ENCODE measurements around the gene ANKRD55. TPM values are rescaled to one million over a fixed set of nuclear protein-coding genes. Genes with fewer than 3 reads are reported as not detected.

Gene ANKRD55
- total RNA-seq, 1 donor from 2014 or later: 0.74 TPM

DNA sequence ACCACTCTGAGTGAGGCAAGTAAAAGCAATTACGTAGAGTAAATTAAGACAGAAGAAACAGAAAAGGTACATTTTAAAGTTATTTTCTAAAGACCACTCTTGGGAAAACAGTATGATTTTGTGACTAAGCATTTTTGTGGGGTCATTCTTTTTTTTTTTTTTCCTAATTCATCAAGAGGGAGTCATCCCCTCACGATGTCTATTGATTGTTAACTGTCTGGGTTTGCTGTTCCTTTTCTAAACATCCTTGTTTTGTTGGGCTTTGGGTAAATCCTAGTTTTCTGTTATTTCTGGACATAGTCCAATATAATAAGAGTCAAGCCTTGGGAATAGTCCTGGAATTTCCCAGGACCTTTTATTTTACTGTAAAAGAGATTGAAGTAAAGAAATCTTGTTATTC, 63.8 kb downstream of the ANKRD55 start:
- Histone ChIP-seq H3K27me3 (no peaks in the 10 kb centered on the region), H3K36me3 (no peaks in the 10 kb centered on the region), H3K27ac (no peak overlapping the region), H3K4me3 (no peak overlapping the region), H3K4me1 (peaks cover 8% of the 10 kb centered on the region), H3K9me3 (no peaks in the 10 kb centered on the region)
- TF ChIP-seq, protein P1, sequence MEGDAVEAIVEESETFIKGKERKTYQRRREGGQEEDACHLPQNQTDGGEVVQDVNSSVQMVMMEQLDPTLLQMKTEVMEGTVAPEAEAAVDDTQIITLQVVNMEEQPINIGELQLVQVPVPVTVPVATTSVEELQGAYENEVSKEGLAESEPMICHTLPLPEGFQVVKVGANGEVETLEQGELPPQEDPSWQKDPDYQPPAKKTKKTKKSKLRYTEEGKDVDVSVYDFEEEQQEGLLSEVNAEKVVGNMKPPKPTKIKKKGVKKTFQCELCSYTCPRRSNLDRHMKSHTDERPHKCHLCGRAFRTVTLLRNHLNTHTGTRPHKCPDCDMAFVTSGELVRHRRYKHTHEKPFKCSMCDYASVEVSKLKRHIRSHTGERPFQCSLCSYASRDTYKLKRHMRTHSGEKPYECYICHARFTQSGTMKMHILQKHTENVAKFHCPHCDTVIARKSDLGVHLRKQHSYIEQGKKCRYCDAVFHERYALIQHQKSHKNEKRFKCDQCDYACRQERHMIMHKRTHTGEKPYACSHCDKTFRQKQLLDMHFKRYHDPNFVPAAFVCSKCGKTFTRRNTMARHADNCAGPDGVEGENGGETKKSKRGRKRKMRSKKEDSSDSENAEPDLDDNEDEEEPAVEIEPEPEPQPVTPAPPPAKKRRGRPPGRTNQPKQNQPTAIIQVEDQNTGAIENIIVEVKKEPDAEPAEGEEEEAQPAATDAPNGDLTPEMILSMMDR (IDR thresholded peaks at IDR 0.05): no peak
- DNase-seq (ENCODE audit: extremely low spot score in 2 of 2): no peak
- intact Hi-C loops (cut with DNase I): no loop called here

DNA sequence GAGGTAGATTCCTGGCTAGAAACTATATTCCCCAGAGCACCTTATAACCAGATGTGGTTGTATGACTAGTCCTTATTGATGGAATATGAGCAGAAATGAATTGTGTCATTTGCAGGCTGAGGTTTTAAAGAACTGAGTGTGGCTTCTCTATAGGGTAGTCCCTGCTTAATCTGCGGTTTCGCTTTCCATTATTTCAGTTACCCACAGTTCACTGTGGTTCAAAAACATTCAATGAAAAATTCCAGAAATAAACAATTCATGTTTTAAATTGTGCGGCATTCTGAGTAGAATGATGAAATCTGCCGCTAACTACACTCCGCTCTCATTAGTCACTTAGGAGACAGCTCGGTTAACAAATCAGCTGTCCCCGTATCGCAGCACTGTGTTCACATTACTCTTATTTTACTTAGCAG, 65.1 kb downstream of the ANKRD55 start:
- no peak for DNase-seq (ENCODE audit: extremely low spot score in 2 of 2)
- Histone ChIP-seq H3K27ac (no peak overlapping the region), H3K9me3 (no peaks in the 10 kb centered on the region), H3K4me1 (peaks cover 8% of the 10 kb centered on the region), H3K4me3 (no peak overlapping the region), H3K27me3 (no peaks in the 10 kb centered on the region), H3K36me3 (no peaks in the 10 kb centered on the region)
- TF ChIP-seq POLR2A (IDR thresholded peaks at IDR 0.05) (no peak), POLR2AphosphoS5 (IDR thresholded peaks at IDR 0.05; ENCODE audit: insufficient read depth in 1 of 2, low read depth in 1 of 2) (no peak)
- TF ChIP-seq, protein P1 (IDR thresholded peaks at IDR 0.05): no peak
- intact Hi-C loops (cut with DNase I): no loop called here

- H3K4me3 ChIP-seq: no peak overlapping the region
- no peak overlapping the region for H3K27ac ChIP-seq
- no peaks in the 10 kb centered on the region for H3K36me3 ChIP-seq
- intact Hi-C loops (cut with DNase I): no loop called here
- TF ChIP-seq, protein P1 (IDR thresholded peaks at IDR 0.05): no peak
- TF ChIP-seq POLR2AphosphoS5 (IDR thresholded peaks at IDR 0.05; ENCODE audit: insufficient read depth in 1 of 2, low read depth in 1 of 2): no peak
- no peak for TF ChIP-seq POLR2A (IDR thresholded peaks at IDR 0.05)
- no peaks in the 10 kb centered on the region for H3K27me3 ChIP-seq
- no peaks in the 10 kb centered on the region for H3K9me3 ChIP-seq
- no peak for DNase-seq (ENCODE audit: extremely low spot score in 2 of 2)
- H3K4me1 ChIP-seq: peaks cover 8% of the 10 kb centered on the region
These were observed 65.6 kb downstream of the ANKRD55 start for GRCh38 chr5:56167519-56167918.

DNA sequence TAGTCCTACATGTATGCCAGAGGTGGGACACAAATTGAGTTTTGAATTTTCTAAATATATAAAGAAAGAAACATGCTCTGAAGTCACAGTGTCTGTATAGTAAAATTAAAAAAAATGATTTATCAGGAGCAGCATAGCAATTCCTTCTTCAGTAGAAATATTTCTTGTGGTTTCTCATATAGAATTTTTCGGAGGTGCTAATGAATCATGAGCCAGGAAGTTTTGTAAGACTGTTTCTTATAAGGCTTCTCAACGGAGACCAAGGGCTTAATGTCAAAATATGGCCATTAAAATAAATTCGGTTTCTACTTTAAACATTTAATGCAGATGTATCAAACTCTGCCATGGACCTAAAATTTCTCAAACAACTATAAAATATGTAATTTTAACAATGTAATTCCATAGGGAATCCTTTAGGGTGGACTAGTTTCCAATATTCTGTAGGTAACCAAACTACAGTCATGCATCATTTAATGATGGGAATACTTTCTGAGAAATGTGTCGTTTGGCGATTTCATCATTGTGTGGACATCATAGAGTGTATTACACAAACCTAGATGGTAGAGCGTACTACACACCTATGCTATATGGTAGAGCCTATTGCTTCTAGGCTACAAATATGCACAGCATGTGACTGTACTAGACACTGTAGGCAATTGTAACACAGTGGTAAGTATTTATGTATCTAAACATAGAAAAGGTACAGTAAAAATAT, 66.3 kb downstream of the ANKRD55 start:
- Histone ChIP-seq H3K9me3 (no peaks in the 10 kb centered on the region), H3K36me3 (no peaks in the 10 kb centered on the region), H3K4me3 (no peak overlapping the region), H3K27me3 (no peaks in the 10 kb centered on the region), H3K27ac (no peak overlapping the region), H3K4me1 (peaks cover 8% of the 10 kb centered on the region)
- intact Hi-C loops (cut with DNase I): no loop called here
- TF ChIP-seq, protein P1 (IDR thresholded peaks at IDR 0.05): no peak
- TF ChIP-seq POLR2A (IDR thresholded peaks at IDR 0.05) (no peak), POLR2AphosphoS5 (IDR thresholded peaks at IDR 0.05; ENCODE audit: insufficient read depth in 1 of 2, low read depth in 1 of 2) (no peak)
- DNase-seq (ENCODE audit: extremely low spot score in 2 of 2): no peak

- no peaks in the 10 kb centered on the region for H3K9me3 ChIP-seq
- intact Hi-C loops (cut with DNase I): no loop called here
- H3K4me1 ChIP-seq: no peaks in the 10 kb centered on the region
- H3K4me3 ChIP-seq: no peak overlapping the region
- H3K36me3 ChIP-seq: no peaks in the 10 kb centered on the region
- DNase-seq (ENCODE audit: extremely low spot score in 2 of 2): no peak
- no peak for TF ChIP-seq POLR2AphosphoS5 (IDR thresholded peaks at IDR 0.05; ENCODE audit: insufficient read depth in 1 of 2, low read depth in 1 of 2)
- TF ChIP-seq, protein P1 (IDR thresholded peaks at IDR 0.05): no peak
- TF ChIP-seq POLR2A (IDR thresholded peaks at IDR 0.05): no peak
- no peak overlapping the region for H3K27ac ChIP-seq
- H3K27me3 ChIP-seq: no peaks in the 10 kb centered on the region
These were observed 68.8 kb downstream of the ANKRD55 start for GRCh38 chr5:56164376-56164775.
